ENCODE results near the gene TCTN2. TPM values are rescaled to one million over a fixed set of nuclear protein-coding genes. Genes with fewer than 3 reads are reported as not detected.

The TCTN2 gene
- polyA plus RNA-seq, 1 experiment, result 8.1 TPM

DNA sequence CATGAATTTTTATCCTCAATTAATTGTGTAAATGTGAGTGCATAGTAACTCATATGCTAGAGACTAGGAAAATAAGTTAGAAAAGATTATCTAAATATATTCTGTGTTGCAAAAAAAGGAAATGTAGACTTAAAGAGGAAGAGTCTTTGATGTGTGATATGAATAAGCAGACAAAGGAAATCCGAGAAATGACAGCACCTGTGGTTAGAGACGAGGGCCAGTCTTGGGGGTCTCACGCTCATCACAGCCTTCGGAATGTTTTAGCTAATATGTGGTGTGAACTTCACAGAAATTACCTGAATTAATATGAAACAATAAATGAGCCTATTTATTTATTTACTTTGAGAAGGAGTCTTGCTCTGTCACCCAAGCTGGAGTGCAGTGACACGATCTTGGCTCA, 52.9 kb downstream of the TCTN2 start:
- ChIA-PET CTCF (interaction anchor here (0.6 kb wide), 1 partner anchor 11 kb away, joined by 3 read pairs; no protein-coding TSS in a partner anchor), POLR2A (no interaction called here)
- no peak for DNase-seq (ENCODE audit: low read depth)
- Histone ChIP-seq H3K27me3 (ENCODE audit: control insufficient read depth, insufficient read depth, low read length) (no peaks in the 10 kb centered on the region), H3K36me3 (ENCODE audit: control insufficient read depth, insufficient read depth, low read length) (peaks cover 10% of the 10 kb centered on the region; the same call in 1 of the 2 replicates), H3K4me3 (ENCODE audit: low read depth, low read length) (no peak overlapping the region)
- TF ChIP-seq, protein P1, sequence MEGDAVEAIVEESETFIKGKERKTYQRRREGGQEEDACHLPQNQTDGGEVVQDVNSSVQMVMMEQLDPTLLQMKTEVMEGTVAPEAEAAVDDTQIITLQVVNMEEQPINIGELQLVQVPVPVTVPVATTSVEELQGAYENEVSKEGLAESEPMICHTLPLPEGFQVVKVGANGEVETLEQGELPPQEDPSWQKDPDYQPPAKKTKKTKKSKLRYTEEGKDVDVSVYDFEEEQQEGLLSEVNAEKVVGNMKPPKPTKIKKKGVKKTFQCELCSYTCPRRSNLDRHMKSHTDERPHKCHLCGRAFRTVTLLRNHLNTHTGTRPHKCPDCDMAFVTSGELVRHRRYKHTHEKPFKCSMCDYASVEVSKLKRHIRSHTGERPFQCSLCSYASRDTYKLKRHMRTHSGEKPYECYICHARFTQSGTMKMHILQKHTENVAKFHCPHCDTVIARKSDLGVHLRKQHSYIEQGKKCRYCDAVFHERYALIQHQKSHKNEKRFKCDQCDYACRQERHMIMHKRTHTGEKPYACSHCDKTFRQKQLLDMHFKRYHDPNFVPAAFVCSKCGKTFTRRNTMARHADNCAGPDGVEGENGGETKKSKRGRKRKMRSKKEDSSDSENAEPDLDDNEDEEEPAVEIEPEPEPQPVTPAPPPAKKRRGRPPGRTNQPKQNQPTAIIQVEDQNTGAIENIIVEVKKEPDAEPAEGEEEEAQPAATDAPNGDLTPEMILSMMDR (IDR thresholded peaks at IDR 0.05; ENCODE audit: insufficient read depth, low read depth, low read length), result no peak

DNA sequence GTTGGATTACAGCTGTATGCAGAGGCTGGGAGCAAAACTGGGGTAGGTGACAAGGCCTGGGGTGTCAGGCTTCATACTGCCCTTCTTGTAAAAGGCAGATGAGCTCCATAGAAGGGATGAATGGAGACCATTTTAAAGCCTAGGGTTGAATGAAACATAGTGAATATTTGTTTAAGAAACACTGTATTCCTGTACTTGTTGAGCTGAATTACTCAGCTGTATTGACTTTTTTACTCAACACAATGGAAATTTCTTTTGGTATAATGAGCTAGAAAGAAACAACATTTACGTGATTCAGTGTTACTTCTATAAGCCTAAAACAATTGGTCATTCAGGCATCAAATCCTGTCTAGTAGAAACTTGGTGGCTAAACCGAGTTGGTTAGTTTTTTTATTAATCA, 55.3 kb downstream of the TCTN2 start:
- POLR2A ChIA-PET, result no interaction called here
- CTCF ChIA-PET, result interaction anchor here (0.6 kb wide), 1 partner anchor 985 kb away, joined by 3 read pairs; no protein-coding TSS in a partner anchor
- no peak for DNase-seq (ENCODE audit: low read depth)

DNA sequence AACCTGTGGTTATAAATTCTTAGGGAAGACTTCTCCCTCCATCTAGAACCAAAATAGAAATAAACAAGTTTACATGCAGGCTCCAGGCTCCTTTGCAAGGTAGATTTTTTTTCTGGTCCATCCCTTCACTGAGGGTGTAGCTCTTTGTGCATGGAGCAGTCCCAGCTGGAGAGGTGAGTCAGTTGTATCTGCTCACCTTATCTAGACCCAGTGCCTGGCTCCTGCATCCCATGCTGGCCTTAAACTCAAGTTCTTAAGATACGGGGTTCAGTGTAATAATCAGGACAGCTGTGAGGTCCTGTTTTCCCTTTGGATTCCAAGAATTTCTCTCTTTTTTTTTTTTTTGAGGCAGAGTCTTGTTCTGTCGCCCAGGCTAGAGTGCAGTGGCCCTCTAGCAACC, 56.0 kb downstream of the TCTN2 start:
- no peak for DNase-seq (ENCODE audit: low read depth)
- TF ChIP-seq, protein P1 (IDR thresholded peaks at IDR 0.05; ENCODE audit: insufficient read depth, low read depth, low read length), result no peak
- ChIA-PET CTCF (no interaction called here), POLR2A (no interaction called here)
- H3K27me3 ChIP-seq (ENCODE audit: control insufficient read depth, insufficient read depth, low read length), result no peaks in the 10 kb centered on the region
- peaks cover 6% of the 10 kb centered on the region; the same call in 1 of the 2 replicates for H3K36me3 ChIP-seq (ENCODE audit: control insufficient read depth, insufficient read depth, low read length)
- H3K4me3 ChIP-seq (ENCODE audit: low read depth, low read length), result no peak overlapping the region

More for the DNA sequence above, 55.3 kb downstream of the TCTN2 start:
- Histone ChIP-seq H3K4me3 (ENCODE audit: low read depth, low read length) (no peak overlapping the region), H3K27me3 (ENCODE audit: control insufficient read depth, insufficient read depth, low read length) (no peaks in the 10 kb centered on the region), H3K36me3 (ENCODE audit: control insufficient read depth, insufficient read depth, low read length) (peaks cover 8% of the 10 kb centered on the region; the same call in 1 of the 2 replicates)
- TF ChIP-seq, protein P1 (IDR thresholded peaks at IDR 0.05; ENCODE audit: insufficient read depth, low read depth, low read length), result no peak

DNA sequence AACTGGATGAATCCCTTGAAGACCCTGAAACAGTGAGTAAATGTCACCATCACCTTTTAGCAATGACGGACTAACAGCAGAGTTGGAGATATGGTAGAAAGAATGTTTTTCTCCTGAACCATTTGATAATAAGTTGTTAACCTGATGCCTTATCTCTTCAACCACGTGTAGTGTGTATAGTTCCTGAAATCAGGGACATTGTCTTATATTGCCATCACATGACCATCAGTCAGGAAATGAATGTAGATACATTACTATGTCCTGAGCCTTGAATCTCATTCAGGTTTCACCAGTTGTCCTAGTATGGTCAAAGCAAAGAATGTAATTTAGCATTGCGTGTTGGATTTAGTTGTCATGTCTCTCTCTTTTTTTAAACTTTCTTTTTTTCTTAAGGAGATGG, 57.0 kb downstream of the TCTN2 start:
- CTCF ChIA-PET, result no interaction called here
- TF ChIP-seq, protein P1 (IDR thresholded peaks at IDR 0.05; ENCODE audit: insufficient read depth, low read depth, low read length), result no peak

DNA sequence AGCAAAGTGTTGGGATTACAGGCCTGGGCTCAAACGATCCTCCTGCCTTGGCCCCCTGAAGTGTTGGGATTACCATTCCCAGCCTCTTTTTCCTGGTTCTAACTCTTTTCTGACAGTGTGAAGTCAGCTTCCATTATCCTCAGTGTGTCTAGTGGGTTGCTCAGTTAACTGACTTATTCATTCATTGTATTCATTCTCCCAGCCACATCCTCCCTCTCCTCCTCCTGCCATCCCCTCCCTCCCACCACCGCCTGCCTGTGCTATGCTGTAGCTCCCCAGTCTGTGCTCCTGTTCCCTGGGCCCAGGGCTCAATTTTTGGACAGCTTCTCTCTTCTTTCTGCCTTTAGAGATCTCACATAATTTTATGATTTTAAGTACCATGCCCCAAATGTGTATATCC, 60.7 kb downstream of the TCTN2 start:
- Histone ChIP-seq H3K27me3 (ENCODE audit: control insufficient read depth, insufficient read depth, low read length) (no peaks in the 10 kb centered on the region), H3K36me3 (ENCODE audit: control insufficient read depth, insufficient read depth, low read length) (peaks cover 16% of the 10 kb centered on the region), H3K4me3 (ENCODE audit: low read depth, low read length) (no peak overlapping the region)
- no peak for DNase-seq (ENCODE audit: low read depth)
- ChIA-PET CTCF (no interaction called here), POLR2A (no interaction called here)
- TF ChIP-seq, protein P1 (IDR thresholded peaks at IDR 0.05; ENCODE audit: insufficient read depth, low read depth, low read length), result no peak

More for the DNA sequence above, 57.0 kb downstream of the TCTN2 start:
- DNase-seq (ENCODE audit: low read depth), result no peak
- H3K27me3 ChIP-seq (ENCODE audit: control insufficient read depth, insufficient read depth, low read length), result no peaks in the 10 kb centered on the region
- H3K4me3 ChIP-seq (ENCODE audit: low read depth, low read length), result no peak overlapping the region
- peaks cover 5% of the 10 kb centered on the region; the same call in 1 of the 2 replicates for H3K36me3 ChIP-seq (ENCODE audit: control insufficient read depth, insufficient read depth, low read length)
- POLR2A ChIA-PET, result no interaction called here

Measured in BJ (cell line).